ENCODE results near the gene KCNA5. TPM values are rescaled to one million over a fixed set of nuclear protein-coding genes. Genes with fewer than 3 reads are reported as not detected.
A peak's percentile ranks its signal among the peaks of the same experiment; 100 is the strongest.

KCNA5 gene
- total RNA-seq, 4 donors from 2014 or later, result 0.38 TPM; not detected in 3

DNA sequence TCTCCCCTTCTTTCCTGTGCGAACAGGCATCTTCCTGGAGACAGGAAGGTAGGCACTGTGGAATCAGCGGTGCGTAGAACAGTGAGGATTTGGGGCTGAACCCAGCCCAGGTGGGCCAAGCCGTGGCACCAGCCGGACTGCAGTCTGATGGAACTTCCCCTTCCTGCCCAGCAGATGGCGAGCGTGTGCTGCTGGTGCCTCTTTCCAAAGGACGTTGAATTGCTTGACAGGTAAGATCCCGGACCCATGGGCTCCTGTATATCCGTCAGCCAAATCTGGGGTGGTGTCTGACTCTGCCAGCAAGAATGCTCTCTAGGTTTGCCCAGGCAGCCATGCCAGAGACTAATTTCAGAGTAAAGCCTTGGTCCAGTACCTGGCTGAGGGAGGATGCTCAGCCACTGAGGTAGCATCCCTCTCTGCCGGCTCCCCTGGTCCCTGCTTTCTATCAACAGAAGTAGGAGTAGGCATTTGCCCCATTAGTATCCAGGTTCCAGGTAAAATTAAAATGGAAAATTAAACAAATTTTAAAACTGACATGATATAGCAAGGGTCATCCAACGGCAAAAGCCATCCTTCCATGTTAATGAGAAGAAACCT is 21.1 kb upstream of the KCNA5 start:
- TF ChIP-seq POLR2A (IDR thresholded peaks at IDR 0.05), result no peak
- TF ChIP-seq, protein P1, sequence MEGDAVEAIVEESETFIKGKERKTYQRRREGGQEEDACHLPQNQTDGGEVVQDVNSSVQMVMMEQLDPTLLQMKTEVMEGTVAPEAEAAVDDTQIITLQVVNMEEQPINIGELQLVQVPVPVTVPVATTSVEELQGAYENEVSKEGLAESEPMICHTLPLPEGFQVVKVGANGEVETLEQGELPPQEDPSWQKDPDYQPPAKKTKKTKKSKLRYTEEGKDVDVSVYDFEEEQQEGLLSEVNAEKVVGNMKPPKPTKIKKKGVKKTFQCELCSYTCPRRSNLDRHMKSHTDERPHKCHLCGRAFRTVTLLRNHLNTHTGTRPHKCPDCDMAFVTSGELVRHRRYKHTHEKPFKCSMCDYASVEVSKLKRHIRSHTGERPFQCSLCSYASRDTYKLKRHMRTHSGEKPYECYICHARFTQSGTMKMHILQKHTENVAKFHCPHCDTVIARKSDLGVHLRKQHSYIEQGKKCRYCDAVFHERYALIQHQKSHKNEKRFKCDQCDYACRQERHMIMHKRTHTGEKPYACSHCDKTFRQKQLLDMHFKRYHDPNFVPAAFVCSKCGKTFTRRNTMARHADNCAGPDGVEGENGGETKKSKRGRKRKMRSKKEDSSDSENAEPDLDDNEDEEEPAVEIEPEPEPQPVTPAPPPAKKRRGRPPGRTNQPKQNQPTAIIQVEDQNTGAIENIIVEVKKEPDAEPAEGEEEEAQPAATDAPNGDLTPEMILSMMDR (IDR thresholded peaks at IDR 0.05), result peak; percentile 66 to 87 (median 74)
- Histone ChIP-seq H3K4me3 (no peak overlapping the region), H3K27me3 (no peaks in the 10 kb centered on the region), H3K27ac (no peak overlapping the region), H3K9me3 (no peaks in the 10 kb centered on the region), H3K36me3 (no peaks in the 10 kb centered on the region), H3K4me1 (no peaks in the 10 kb centered on the region)
- DNase-seq, result peak; percentile 26 to 70 (median 59)

GRCh38 chr12:5023842-5024241 is 19.8 kb upstream of the KCNA5 start:
- Histone ChIP-seq H3K9me3 (no peaks in the 10 kb centered on the region), H3K4me1 (no peaks in the 10 kb centered on the region), H3K36me3 (no peaks in the 10 kb centered on the region), H3K4me3 (no peak overlapping the region), H3K27me3 (no peaks in the 10 kb centered on the region), H3K27ac (no peak overlapping the region)
- DNase-seq, result no peak
- no peak for TF ChIP-seq POLR2A (IDR thresholded peaks at IDR 0.05)
- TF ChIP-seq, protein P1 (IDR thresholded peaks at IDR 0.05), result no peak

- Histone ChIP-seq H3K4me3 (no peak overlapping the region), H3K4me1 (no peaks in the 10 kb centered on the region), H3K27me3 (no peaks in the 10 kb centered on the region), H3K36me3 (no peaks in the 10 kb centered on the region), H3K9me3 (no peaks in the 10 kb centered on the region), H3K27ac (no peak overlapping the region)
- TF ChIP-seq POLR2A (IDR thresholded peaks at IDR 0.05), result no peak
- TF ChIP-seq, protein P1 (IDR thresholded peaks at IDR 0.05), result no peak
- no peak for DNase-seq
Measured at GRCh38 chr12:5026342-5026938, 17.2 kb upstream of the KCNA5 start.

- Histone ChIP-seq H3K27me3 (no peaks in the 10 kb centered on the region), H3K9me3 (no peaks in the 10 kb centered on the region)
Measured at GRCh38 chr12:5027046-5027821, 16.4 kb upstream of the KCNA5 start.

DNA sequence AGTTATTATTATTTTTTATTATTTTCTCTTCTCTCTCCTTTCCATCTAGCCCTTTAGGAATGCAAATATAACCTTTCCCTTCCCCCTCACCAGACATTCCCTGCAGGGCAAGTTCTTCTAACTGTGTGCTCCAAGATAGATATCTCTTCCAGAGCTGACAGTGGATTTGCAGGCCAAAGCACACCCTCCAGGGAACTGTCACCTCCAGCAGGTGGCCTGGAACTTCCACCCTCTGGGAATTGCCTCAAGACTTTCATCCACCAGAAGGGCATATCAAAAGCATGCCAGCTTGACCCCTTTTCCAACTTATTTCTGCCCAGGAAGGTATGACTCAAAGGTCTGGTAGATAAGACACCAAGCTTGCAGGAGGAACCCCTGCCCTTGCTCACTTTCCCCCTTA is 13.6 kb upstream of the KCNA5 start:
- H3K36me3 ChIP-seq, result no peaks in the 10 kb centered on the region
- no peaks in the 10 kb centered on the region for H3K4me1 ChIP-seq
- H3K9me3 ChIP-seq, result no peaks in the 10 kb centered on the region
- H3K27ac ChIP-seq, result no peak overlapping the region
- H3K4me3 ChIP-seq, result no peak overlapping the region
- H3K27me3 ChIP-seq, result no peaks in the 10 kb centered on the region
- no peak for TF ChIP-seq POLR2A (IDR thresholded peaks at IDR 0.05)
- TF ChIP-seq, protein P1 (IDR thresholded peaks at IDR 0.05), result no peak
- DNase-seq, result no peak

More at GRCh38 chr12:5027046-5027821, 16.4 kb upstream of the KCNA5 start:
- no peak for DNase-seq
- no peaks in the 10 kb centered on the region for H3K4me1 ChIP-seq
- TF ChIP-seq, protein P1 (IDR thresholded peaks at IDR 0.05), result no peak
- no peak for TF ChIP-seq POLR2A (IDR thresholded peaks at IDR 0.05)
- no peaks in the 10 kb centered on the region for H3K36me3 ChIP-seq
- H3K27ac ChIP-seq, result no peak overlapping the region
- H3K4me3 ChIP-seq, result no peak overlapping the region

All from Peyer's patch (tissue), 4 donors.